ENCODE measurements around the gene PGAP2.
"Not testable (repeated sequence)": the region's sequence is repeated elsewhere in the genome, so short reads cannot be mapped to it uniquely, and the experiment has no call there.

Gene PGAP2

DNA sequence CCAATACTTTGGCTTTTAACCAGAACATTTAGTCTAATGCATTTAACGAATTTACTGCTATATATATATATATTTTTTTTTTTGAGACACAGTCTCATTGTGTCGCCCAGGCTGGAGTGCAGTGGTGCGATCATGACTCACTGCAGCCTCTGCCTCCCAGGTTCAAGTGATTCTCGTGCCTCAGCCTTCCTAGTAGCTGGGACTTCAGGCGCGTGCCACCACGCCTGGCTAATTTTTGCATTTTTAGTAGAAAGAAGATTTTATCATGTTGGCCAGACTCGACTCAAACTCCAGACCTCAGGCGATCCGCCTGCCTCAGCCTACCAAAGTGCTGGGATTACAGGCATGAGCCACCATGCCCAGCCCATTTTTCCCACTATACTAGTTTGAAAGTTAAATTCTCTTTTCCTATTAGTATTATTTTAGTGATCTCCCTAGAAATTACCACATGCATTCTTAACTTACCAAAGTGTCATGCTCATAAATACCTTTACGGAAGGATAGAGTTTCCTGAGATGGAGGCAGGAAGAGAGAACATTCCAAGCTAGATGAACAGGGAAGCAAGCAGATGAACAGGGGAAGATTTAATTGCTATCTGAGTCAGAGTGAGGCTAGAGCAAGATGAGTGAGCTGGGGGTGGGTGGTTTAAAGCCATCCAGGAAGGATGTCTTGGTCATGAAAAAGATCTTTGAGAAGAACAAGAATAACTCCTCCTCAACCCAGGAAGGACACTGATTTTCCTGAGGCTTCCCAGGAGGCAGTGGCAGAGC lies 4.4 kb upstream of the PGAP2 start:
- no peak for DNase-seq (ENCODE audit: low spot score)

DNA sequence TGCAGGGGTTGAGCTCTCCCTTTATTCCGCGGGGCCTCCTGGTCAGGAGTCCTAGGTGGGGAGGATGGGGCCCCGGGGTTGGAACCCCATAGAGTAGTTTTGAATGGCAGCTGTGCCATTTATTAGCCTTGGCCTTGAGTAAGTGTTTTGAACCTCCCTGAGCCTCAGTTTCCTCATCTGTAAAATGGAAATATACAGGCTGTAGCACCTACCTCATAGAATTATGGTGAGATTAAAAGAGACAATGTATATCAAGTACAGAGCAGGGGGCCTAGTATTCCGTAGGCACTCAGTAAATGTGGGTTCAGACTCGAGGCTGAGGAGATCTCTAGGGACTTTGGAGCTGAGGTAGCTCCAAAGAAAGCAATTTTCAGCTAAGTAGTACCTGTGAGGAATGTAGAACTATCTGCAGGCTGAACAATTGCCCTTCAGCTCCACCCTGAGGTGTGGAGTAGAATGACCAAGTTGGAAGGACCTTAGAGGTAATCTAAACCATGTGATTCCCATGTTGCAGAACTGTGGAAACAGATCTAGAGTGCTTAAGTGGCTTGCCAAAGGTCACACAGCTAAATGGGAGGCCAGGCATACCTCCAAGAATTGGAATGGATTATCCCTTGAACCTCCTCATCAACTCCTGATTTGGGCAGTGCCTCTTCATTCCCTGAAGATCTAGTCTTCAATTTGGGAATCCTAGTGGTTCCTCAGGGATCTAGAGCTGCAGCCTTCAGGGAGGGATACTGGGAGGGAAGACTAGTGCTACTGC lies 682 bp downstream of the PGAP2 start:
- DNase-seq (ENCODE audit: low spot score), result peak; percentile 66

GRCh38 chr11:3809624-3809928 lies 1.2 kb downstream of the PGAP2 start:
- no peak for DNase-seq (ENCODE audit: low spot score)

GRCh38 chr11:3810446-3810845 lies 2.1 kb downstream of the PGAP2 start:
- no peak for DNase-seq (ENCODE audit: low spot score)

GRCh38 chr11:3810951-3811350 lies 2.6 kb downstream of the PGAP2 start:
- DNase-seq (ENCODE audit: low spot score), result no peak

DNA sequence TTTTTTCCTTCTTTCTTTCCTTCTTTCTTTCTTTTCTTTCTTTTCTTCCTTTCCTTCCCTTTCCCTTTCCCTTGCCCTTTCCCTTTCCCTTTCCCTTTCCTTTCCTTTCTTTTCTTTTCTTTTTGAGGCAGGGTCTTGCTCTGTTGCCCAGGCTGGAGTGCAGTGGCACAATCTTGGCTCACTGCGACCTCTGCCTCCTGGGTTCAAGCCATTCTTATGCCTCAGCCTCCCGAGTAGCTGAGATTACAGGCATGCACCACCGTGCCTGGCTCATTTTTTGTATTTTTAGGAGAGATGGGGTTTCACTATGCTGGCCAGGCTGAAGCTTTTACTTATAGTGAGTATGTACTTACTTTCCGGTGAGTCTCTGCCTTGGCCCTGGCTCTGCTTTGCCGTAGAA lies 6.5 kb downstream of the PGAP2 start:
- DNase-seq (ENCODE audit: low spot score), result not testable (repeated sequence)

GRCh38 chr11:3815845-3816244 lies 7.5 kb downstream of the PGAP2 start:
- no peak for DNase-seq (ENCODE audit: low spot score)

DNA sequence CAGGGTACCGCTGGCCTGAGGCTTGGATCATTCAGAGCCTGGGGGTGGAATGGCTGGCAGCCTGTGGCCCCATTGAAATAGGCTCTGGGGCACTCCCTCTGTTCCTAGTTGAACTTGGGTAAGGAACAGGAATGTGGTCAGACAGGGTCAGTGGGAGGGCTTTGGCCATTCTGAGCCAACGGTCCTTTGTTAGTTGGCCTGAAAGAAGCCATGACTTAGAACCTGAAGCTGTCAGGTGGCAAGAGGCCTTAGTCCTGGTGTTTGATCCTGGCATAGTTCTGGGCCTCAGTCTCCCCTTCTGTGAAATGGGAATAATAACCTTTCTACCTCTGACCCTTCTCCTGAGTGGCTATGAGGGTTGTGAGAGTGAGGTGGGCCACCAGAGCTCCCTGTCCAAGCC lies 8.3 kb downstream of the PGAP2 start:
- no peak for DNase-seq (ENCODE audit: low spot score)

GRCh38 chr11:3817181-3817800 lies 8.9 kb downstream of the PGAP2 start:
- no peak for DNase-seq (ENCODE audit: low spot score)

DNA sequence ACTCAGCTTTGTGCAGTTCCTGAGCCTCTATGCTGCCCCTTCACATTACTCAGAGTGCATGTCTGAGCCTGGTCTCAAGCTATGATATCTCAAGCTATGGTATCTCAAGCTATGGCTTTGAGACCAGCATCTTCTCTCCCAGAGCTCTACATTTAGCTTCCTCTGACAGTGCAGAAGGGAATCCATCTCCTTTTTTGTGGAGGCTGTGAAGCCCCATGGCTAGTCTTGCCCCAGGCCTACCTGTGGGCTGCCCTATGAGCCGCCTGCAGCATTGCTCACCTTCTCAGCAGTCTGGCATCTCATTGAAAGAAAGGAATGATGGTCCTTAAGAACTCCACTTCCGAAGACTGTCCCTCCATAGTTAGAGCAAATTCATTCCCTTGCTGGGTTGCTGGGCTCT lies 12.6 kb downstream of the PGAP2 start:
- no peak for DNase-seq (ENCODE audit: low spot score)

- no peak for DNase-seq (ENCODE audit: low spot score)
Observed at GRCh38 chr11:3822312-3822711, 14.0 kb downstream of the PGAP2 start.

- no peak for DNase-seq (ENCODE audit: low spot score)
Observed at GRCh38 chr11:3823303-3823702, 14.9 kb downstream of the PGAP2 start.

DNA sequence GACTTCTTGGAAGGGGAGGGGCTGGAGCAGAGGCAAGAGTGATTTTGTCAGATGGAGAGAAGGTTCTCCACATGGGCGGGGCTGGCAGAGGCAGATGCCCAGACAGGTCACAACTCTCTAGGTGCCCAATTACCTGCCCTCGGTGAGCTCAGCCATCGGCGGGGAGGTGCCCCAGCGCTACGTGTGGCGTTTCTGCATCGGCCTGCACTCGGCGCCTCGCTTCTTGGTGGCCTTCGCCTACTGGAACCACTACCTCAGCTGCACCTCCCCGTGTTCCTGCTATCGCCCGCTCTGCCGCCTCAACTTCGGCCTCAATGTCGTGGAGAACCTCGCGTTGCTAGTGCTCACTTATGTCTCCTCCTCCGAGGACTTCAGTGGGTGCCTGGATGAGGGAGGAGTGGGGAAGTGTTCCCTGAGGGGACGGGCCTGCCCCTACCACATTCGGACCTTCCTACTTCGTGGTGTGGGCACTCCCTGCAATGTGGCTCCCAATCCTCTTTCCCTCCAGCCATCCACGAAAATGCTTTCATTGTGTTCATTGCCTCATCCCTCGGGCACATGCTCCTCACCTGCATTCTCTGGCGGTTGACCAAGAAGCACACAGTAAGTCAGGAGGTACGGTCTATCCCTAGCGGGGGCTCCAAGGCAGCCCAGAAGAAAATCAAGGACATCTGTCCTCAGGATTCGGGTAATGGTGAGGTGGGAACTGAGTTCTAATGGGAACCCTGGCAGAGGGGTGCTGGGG lies 15.6 kb downstream of the PGAP2 start:
- DNase-seq (ENCODE audit: low spot score), result no peak

GRCh38 chr11:3824714-3825472 lies 16.5 kb downstream of the PGAP2 start:
- peak; percentile 82 for DNase-seq (ENCODE audit: low spot score)

DNA sequence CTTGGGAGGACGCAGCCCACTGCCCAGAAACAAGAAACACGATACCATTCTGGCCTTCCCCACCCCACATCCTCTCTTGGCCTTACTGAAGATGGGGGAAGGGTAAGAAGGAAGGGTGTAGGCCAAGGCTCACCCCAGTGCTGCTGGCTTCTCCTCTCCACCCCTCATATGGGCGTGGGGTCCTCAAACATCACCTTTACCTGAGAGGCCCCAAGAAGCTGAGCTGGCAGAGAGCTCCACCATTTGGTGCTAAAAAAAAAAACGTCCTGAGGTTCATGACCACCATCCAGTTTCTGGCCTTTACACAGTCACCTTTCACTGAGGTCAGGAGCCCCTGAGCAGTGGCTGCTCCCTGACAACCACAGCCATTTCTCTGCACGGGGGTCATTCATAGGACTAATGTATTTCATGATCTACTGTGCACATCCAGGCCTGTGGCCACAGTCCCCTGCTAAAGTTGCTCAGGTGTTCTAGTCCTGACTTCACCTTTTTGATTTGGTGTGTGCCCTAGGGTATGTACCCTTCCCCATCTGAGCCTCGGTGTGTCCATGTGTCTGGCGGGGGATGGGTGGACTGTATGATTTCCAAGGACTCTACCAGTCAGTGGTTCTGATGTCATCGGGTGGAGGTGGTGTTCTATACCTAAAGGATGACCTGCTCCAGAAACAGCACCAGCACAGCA lies 17.3 kb downstream of the PGAP2 start:
- DNase-seq (ENCODE audit: low spot score), result no peak

DNA sequence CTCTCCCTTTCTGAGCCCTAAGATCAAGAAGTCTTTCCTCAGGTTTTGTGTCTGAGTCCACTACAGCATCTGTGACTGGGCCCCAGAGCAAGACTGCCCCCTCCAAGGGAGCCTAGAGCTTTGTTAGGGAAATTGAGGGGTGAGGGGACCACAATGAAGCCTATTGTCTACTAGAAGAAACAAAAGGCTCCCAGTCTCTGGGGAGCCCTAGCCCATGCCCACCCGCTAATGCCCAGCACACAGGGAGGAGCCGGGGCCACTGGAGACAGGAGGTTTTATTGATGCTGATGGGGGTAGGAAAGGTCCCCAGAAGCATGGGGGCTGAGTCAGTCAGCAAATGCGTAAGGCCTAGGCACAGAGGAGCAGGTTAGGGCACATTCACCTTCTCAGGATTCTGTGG lies 18.4 kb downstream of the PGAP2 start:
- DNase-seq (ENCODE audit: low spot score), result no peak

- no peak for DNase-seq (ENCODE audit: low spot score)
Observed at GRCh38 chr11:3827434-3828186, 19.2 kb downstream of the PGAP2 start.

GRCh38 chr11:3830088-3830487 lies 21.7 kb downstream of the PGAP2 start:
- no peak for DNase-seq (ENCODE audit: low spot score)

GRCh38 chr11:3830730-3831129 lies 22.4 kb downstream of the PGAP2 start:
- no peak for DNase-seq (ENCODE audit: low spot score)
